A549 (cell line): ENCODE results near the gene SOX2. TPM values are rescaled to one million over a fixed set of nuclear protein-coding genes. Genes with fewer than 3 reads are reported as not detected.

Experiments
- ATAC-seq, 2 experiments: fragments of 200-7000 bp in 1 of 2; fragments of >200 bp in 1 of 2; cut with Nextera tagmentation in 1 of 2; cut with Tn5 transposase in 1 of 2; 3 replicates each; pipeline versions ENCODE4 v1.8.0 to v1.9.1; 2018 to 2020; ENCODE audit warnings: mild to moderate bottlenecking in 1 of 2, moderate library complexity in 1 of 2
- CTCF ChIA-PET: fragments of 300-600 bp; sonication (Branson Sonifier 250); formaldehyde crosslinking; extraction: SDS; loops from one replicate; lab custom pipeline; 2021; ENCODE audit warnings: antibody characterized with exemption, inconsistent platforms; lab: Yijun Ruan, JAX
- POLR2A ChIA-PET: fragments of 350-600 bp; formaldehyde crosslinking; extraction: SDS; loops from one replicate; lab custom pipeline; 2021; ENCODE audit warnings: antibody characterized with exemption, inconsistent platforms; lab: Yijun Ruan, JAX
- DNase-seq, 2 experiments: peaks; one replicate each; pipeline versions ENCODE4 v3.0.0 to v3.0.0-alpha.2; 2011 to 2016; ENCODE audit warnings: low read depth in 1 of 2, low spot score in 1 of 2
- FAIRE-seq: peaks from 2 replicates; lab custom pipeline; 2011; peaks lifted over from hg19 to GRCh38; lab: Jason Lieb, UNC
- H3K27ac ChIP-seq, 2 experiments: fragments of >200 bp; sonication (Bioruptor Twin); formaldehyde crosslinking; 3 replicates each; pipeline ENCODE4 v1.5.1; 2016 to 2017
- H3K4me1 ChIP-seq: fragments of >200 bp; sonication (Bioruptor Twin); formaldehyde crosslinking; 3 replicates; pipeline ENCODE4 v1.6.1; 2016
- H3K4me2 ChIP-seq: fragments of >200 bp; sonication (Bioruptor Twin); formaldehyde crosslinking; 3 replicates; pipeline ENCODE4 v1.6.1; 2016
- H3K4me3 ChIP-seq: fragments of >200 bp; sonication (Bioruptor Twin); formaldehyde crosslinking; 3 replicates; pipeline ENCODE4 v1.5.1; 2016
- H3K9me3 ChIP-seq: fragments of >200 bp; sonication (Bioruptor Twin); formaldehyde crosslinking; 3 replicates; pipeline ENCODE4 v1.6.1; 2016
- CBX8 ChIP-seq: fragments of 200-600 bp; sonication (generic); IDR thresholded peaks from 2 replicates; pipeline ENCODE4 v1.6.1; 2016
- CEBPB ChIP-seq, 2 experiments: fragments of >200 bp in 1 of 2; sonication (Bioruptor Twin) in 1 of 2; formaldehyde crosslinking in 1 of 2; IDR thresholded peaks; 2 replicates each; pipeline ENCODE4 v1.6.1; 2012 to 2016
- CHD2 ChIP-seq: fragments of 150-350 bp; IDR thresholded peaks from 2 replicates; pipeline ENCODE4 v1.6.1; 2014; ENCODE audit warnings: low read length; ENCODE audit not compliant: partially characterized antibody
- CTCF ChIP-seq: fragments of >200 bp; sonication (Bioruptor Twin); formaldehyde crosslinking; IDR thresholded peaks from 3 replicates; pipeline ENCODE4 v1.5.1; 2016
- E2F6 ChIP-seq: IDR thresholded peaks from 2 replicates; pipeline ENCODE4 v1.6.1; 2012; ENCODE audit warnings: low read depth, borderline replicate concordance
- ESRRA ChIP-seq: fragments of 150-350 bp; IDR thresholded peaks from 2 replicates; pipeline ENCODE4 v1.6.1; 2014; ENCODE audit warnings: mild to moderate bottlenecking, low read length, borderline replicate concordance
- FOSL2 ChIP-seq, 2 experiments: fragments of 450-650 bp in 1 of 2; fragments of >200 bp in 1 of 2; sonication (Bioruptor Twin) in 1 of 2; formaldehyde crosslinking; IDR thresholded peaks; 2 replicates each; pipeline versions ENCODE4 v1.5.0 to v1.6.1; 2016 to 2020; ENCODE audit warnings: mild to moderate bottlenecking in 1 of 2, moderate library complexity in 1 of 2
- FOXS1 ChIP-seq: fragments of 250-450 bp; sonication (Bioruptor Pico); IDR thresholded peaks from 2 replicates; pipeline ENCODE4 v1.5.0; 2020; ENCODE audit warnings: mild to moderate bottlenecking, moderate library complexity
- GATA3 ChIP-seq: IDR thresholded peaks from 2 replicates; pipeline ENCODE4 v1.6.1; 2012; ENCODE audit warnings: borderline replicate concordance
- HDAC2 ChIP-seq: fragments of 200-600 bp; sonication (generic); IDR thresholded peaks from 2 replicates; pipeline ENCODE4 v1.6.1; 2016
- HMGXB4 ChIP-seq: fragments of 250-450 bp; sonication (Bioruptor Pico); IDR thresholded peaks from 2 replicates; pipeline ENCODE4 v1.5.0; 2021; ENCODE audit warnings: mild to moderate bottlenecking, moderate library complexity, borderline replicate concordance
- HOXA7 ChIP-seq: fragments of 250-450 bp; sonication (Bioruptor Pico); IDR thresholded peaks from 2 replicates; pipeline ENCODE4 v1.5.0; 2020; ENCODE audit warnings: mild to moderate bottlenecking, moderate library complexity
- HOXB5 ChIP-seq: fragments of 250-450 bp; sonication (Bioruptor Pico); IDR thresholded peaks from 2 replicates; pipeline ENCODE4 v1.5.0; 2020; ENCODE audit warnings: mild to moderate bottlenecking, moderate library complexity
- JUNB ChIP-seq: fragments of >200 bp; sonication (Bioruptor Twin); formaldehyde crosslinking; IDR thresholded peaks from 2 replicates; pipeline ENCODE4 v1.6.1; 2016
- NPAS2 ChIP-seq: fragments of 250-450 bp; sonication (Bioruptor Pico); IDR thresholded peaks from 2 replicates; pipeline ENCODE4 v1.8.0; 2022; ENCODE audit warnings: mild to moderate bottlenecking, moderate library complexity, borderline replicate concordance
- PHF8 ChIP-seq: fragments of 200-600 bp; sonication (generic); IDR thresholded peaks from 2 replicates; pipeline ENCODE4 v1.6.1; 2016; ENCODE audit warnings: low read depth, mild to moderate bottlenecking, antibody characterized with exemption, moderate library complexity, borderline replicate concordance
- POLR2AphosphoS2 ChIP-seq: conservative IDR thresholded peaks from 2 replicates; pipeline ENCODE4 v1.6.1; 2012; ENCODE audit warnings: low read length, improper control_type of control experiment, inconsistent platforms
- RAD21 ChIP-seq, 2 experiments: fragments of >200 bp in 1 of 2; sonication (Bioruptor Twin) in 1 of 2; formaldehyde crosslinking in 1 of 2; IDR thresholded peaks in 1 of 2; conservative IDR thresholded peaks in 1 of 2; 2 replicates in 1 of 2; 3 replicates in 1 of 2; pipeline ENCODE4 v1.6.1; 2012 to 2018; ENCODE audit warnings: inconsistent platforms in 1 of 2
- RARB ChIP-seq: fragments of 250-450 bp; sonication (Bioruptor Pico); IDR thresholded peaks from 2 replicates; pipeline ENCODE4 v1.8.0; 2021; ENCODE audit warnings: mild to moderate bottlenecking, moderate library complexity
- RCOR1 ChIP-seq: fragments of 150-350 bp; IDR thresholded peaks from 2 replicates; pipeline ENCODE4 v1.6.1; 2014; ENCODE audit warnings: antibody characterized with exemption, low read length, low read depth
- RFX5 ChIP-seq: fragments of 450-650 bp; IDR thresholded peaks from 2 replicates; pipeline ENCODE4 v1.7.1; 2014; ENCODE audit warnings: antibody characterized with exemption, mild to moderate bottlenecking, moderate library complexity
- SREBF2 ChIP-seq: fragments of 450-650 bp; IDR thresholded peaks from 2 replicates; pipeline ENCODE4 v1.6.1; 2014; ENCODE audit warnings: mild to moderate bottlenecking, moderate library complexity
- TP53 ChIP-seq: fragments of 250-450 bp; sonication (Bioruptor Pico); IDR thresholded peaks from 2 replicates; pipeline ENCODE4 v1.5.0; 2021; ENCODE audit warnings: mild to moderate bottlenecking, moderate library complexity
- WGBS: methylation state at CpG from one replicate; pipeline ENCODE4 v1.1.6; 2017; ENCODE audit errors: missing lambda C conversion rate; 5-methylcytosine and 5-hydroxymethylcytosine counted together
- polyA plus RNA-seq, 4 experiments: library from polyadenylated mRNA; depleted of rRNA in 3 of 4; stranded (reverse); fragments of >200 nt; fragmentation: RNase III in 1 of 4; extraction: RNeasy Plus Mini Kit Qiagen cat#74134 plus additional on column Dnase treatment in 1 of 4; gene quantifications; 2 replicates in 3 of 4; 3 replicates in 1 of 4; pipeline ENCODE4 v1.2.3, GENCODE V29; 2011 to 2017

SOX2 gene
- polyA plus RNA-seq, 2 of the 4 experiments (the other 2 are of a cell fraction): 2.2 to 3.4 TPM

GRCh38 chr3:181694805-181695660 lies 16.7 kb upstream of the SOX2 start:
- TF ChIP-seq HDAC2: no peak
- no peak for TF ChIP-seq TP53 (CRISPR knock-in tag)
- no peak for TF ChIP-seq HMGXB4 (CRISPR knock-in tag)
- TF ChIP-seq CTCF: no peak
- no peak for TF ChIP-seq CBX8
- no peak for TF ChIP-seq FOXS1 (CRISPR knock-in tag)
- TF ChIP-seq POLR2AphosphoS2: no peak
- TF ChIP-seq NPAS2 (CRISPR knock-in tag): no peak
- no peak for TF ChIP-seq JUNB
- no peak for TF ChIP-seq RFX5
- TF ChIP-seq PHF8: no peak
- no peak for TF ChIP-seq CEBPB (IDR thresholded peaks at IDR 0.05)
- TF ChIP-seq HOXB5 (CRISPR knock-in tag): no peak
- TF ChIP-seq GATA3: no peak
- no peak for TF ChIP-seq SREBF2
- no peak for TF ChIP-seq CHD2
- TF ChIP-seq E2F6: no peak
- no peak for TF ChIP-seq RAD21 (conservative IDR thresholded peaks at IDR 0.05 in 1 of 2, IDR thresholded peaks at IDR 0.05 in 1 of 2)
- TF ChIP-seq RARB (CRISPR knock-in tag): no peak
- H3K4me3 ChIP-seq: no peak overlapping the region
- no peaks in the 10 kb centered on the region for H3K9me3 ChIP-seq
- H3K4me2 ChIP-seq: peak overlapping the region; percentile 47; the same call in 2 of the 3 replicates
- H3K27ac ChIP-seq: no peak overlapping the region
- ChIA-PET POLR2A (no interaction called here), CTCF (no interaction called here)
- DNase-seq: no peak
- peak in 1 of 2 experiments; percentile 65; a peak in 3 of 6 replicates for ATAC-seq
- 66% methylated on average over 41 of the region's 53 CpGs for WGBS
- no peak for FAIRE-seq
- H3K4me1 ChIP-seq: peaks cover 4% of the 10 kb centered on the region; the same call in 1 of the 3 replicates

- TF ChIP-seq POLR2AphosphoS2 (no peak), HOXB5 (CRISPR knock-in tag) (no peak), ESRRA (no peak), FOSL2 (IDR thresholded peaks at IDR 0.05) (no peak), FOSL2 (CRISPR knock-in tag; IDR thresholded peaks at IDR 0.05) (no peak), HOXA7 (CRISPR knock-in tag) (no peak), RAD21 (conservative IDR thresholded peaks at IDR 0.05 in 1 of 2, IDR thresholded peaks at IDR 0.05 in 1 of 2) (no peak), SREBF2 (no peak), RCOR1 (no peak), E2F6 (no peak)
- TF ChIP-seq, all 56 proteins: peak for 0
- no peak for ATAC-seq
- POLR2A ChIA-PET: no interaction called here
- no peak for FAIRE-seq
- 37% methylated on average over 56 of the region's 65 CpGs for WGBS
- Histone ChIP-seq H3K4me1 (peaks cover 4% of the 10 kb centered on the region; the same call in 1 of the 3 replicates), H3K27ac (no peak overlapping the region), H3K4me3 (no peak overlapping the region), H3K9me3 (no peaks in the 10 kb centered on the region), H3K4me2 (peak overlapping the region; percentile 47; the same call in 2 of the 3 replicates)
- DNase-seq: no peak
- CTCF ChIA-PET: no interaction called here
Observed at GRCh38 chr3:181695661-181696491, 15.8 kb upstream of the SOX2 start.
